ENCODE measurements around the gene C1QTNF9. TPM values are rescaled to one million over a fixed set of nuclear protein-coding genes. Genes with fewer than 3 reads are reported as not detected.

C1QTNF9 gene
- total and polyA plus RNA-seq, 2 donors (not counting 3 experiments of a cell fraction or from before 2014, with no cell fraction given): not detected

GRCh38 chr13:24304620-24305019 lies 4.8 kb upstream of the C1QTNF9 start:
- Histone ChIP-seq H3K27me3 (ENCODE audit: control insufficient read depth in 2 of 2, insufficient read depth in 2 of 2, low read length in 2 of 2) (no peaks in the 10 kb centered on the region), H3K36me3 (ENCODE audit: control insufficient read depth in 2 of 2, extremely low read depth in 1 of 2, insufficient read depth in 2 of 2, low read length in 2 of 2) (peaks cover 0 to 2% of the 10 kb centered on the region in 2 experiments), H4K20me1 (replicated peaks; ENCODE audit: control insufficient read depth, extremely low read depth, insufficient read depth, low read length) (no peaks in the 10 kb centered on the region), H3K27ac (ENCODE audit: insufficient read depth, low read depth, low read length) (no peak overlapping the region), H3K9ac (replicated peaks; ENCODE audit: extremely low read depth, insufficient read depth, low read length) (no peak overlapping the region), H3K9me1 (replicated peaks; ENCODE audit: control insufficient read depth, extremely low read depth, insufficient read depth, low read length) (no peaks in the 10 kb centered on the region), H3K4me1 (ENCODE audit: control insufficient read depth, extremely low read depth, insufficient read depth, low read length) (peaks cover 2% of the 10 kb centered on the region), H3K4me2 (ENCODE audit: insufficient read depth, low read length) (no peak overlapping the region), H3K9me3 (replicated peaks; ENCODE audit: control insufficient read depth, insufficient read depth, low read length) (no peaks in the 10 kb centered on the region), H3K4me3 (replicated peaks in 1 of 3; ENCODE audit: insufficient read depth in 1 of 3, low read depth in 1 of 3, low read length in 3 of 3) (no peak overlapping the region), H3K79me2 (ENCODE audit: control insufficient read depth, insufficient read depth, low read length) (no peaks in the 10 kb centered on the region), H2AFZ (ENCODE audit: low read depth, low read length) (no peak overlapping the region)
- POLR2A ChIA-PET: no interaction called here
- CTCF ChIA-PET: no interaction called here
- FAIRE-seq (no peak), DNase-seq (ENCODE audit: low read depth, low spot score) (no peak)
- BruUV-seq (replicated peaks): no TSS peak
- intact Hi-C loops (cut with micrococcal nuclease) (no loop called here), dilution Hi-C loops (cut with MboI; ENCODE audit: extremely low pct_ligation_motif_present, low sequenced_read_pairs) (no loop called here)
- TF ChIP-seq MAX (IDR thresholded peaks at IDR 0.05; ENCODE audit: insufficient read depth, insufficient read length): no peak
- no peak for TF ChIP-seq GATA2 (IDR thresholded peaks at IDR 0.05; ENCODE audit: insufficient read depth, insufficient read length, low read depth, low read length)
- no peak for TF ChIP-seq CTCF (IDR thresholded peaks at IDR 0.05; ENCODE audit: extremely low read depth in 1 of 2, insufficient read depth in 1 of 2, low read depth in 1 of 2, low read length in 2 of 2)

- no peak for FAIRE-seq
Observed at GRCh38 chr13:24306632-24307031, 2.7 kb upstream of the C1QTNF9 start.

More at GRCh38 chr13:24306632-24307031, 2.7 kb upstream of the C1QTNF9 start:
- H3K27ac ChIP-seq (ENCODE audit: insufficient read depth, low read depth, low read length): no peak overlapping the region
- H3K36me3 ChIP-seq (ENCODE audit: control insufficient read depth in 2 of 2, extremely low read depth in 1 of 2, insufficient read depth in 2 of 2, low read length in 2 of 2): peaks cover 0 to 2% of the 10 kb centered on the region in 2 experiments
- ChIA-PET POLR2A (no interaction called here), CTCF (interaction anchor here (0.9 kb wide), 1 partner anchor 9 kb away, joined by 3 read pairs; no protein-coding TSS in a partner anchor)
- H3K4me2 ChIP-seq (ENCODE audit: insufficient read depth, low read length): no peak overlapping the region
- dilution Hi-C loops (cut with MboI; ENCODE audit: extremely low pct_ligation_motif_present, low sequenced_read_pairs) (no loop called here), intact Hi-C loops (cut with micrococcal nuclease) (no loop called here)
- no TSS peak for BruUV-seq (replicated peaks)
- no peaks in the 10 kb centered on the region for H3K4me1 ChIP-seq (ENCODE audit: control insufficient read depth, extremely low read depth, insufficient read depth, low read length)
- DNase-seq (ENCODE audit: low read depth, low spot score): no peak
- no peak overlapping the region for H3K4me3 ChIP-seq (replicated peaks in 1 of 3; ENCODE audit: insufficient read depth in 1 of 3, low read depth in 1 of 3, low read length in 3 of 3)
- no peaks in the 10 kb centered on the region for H3K9me3 ChIP-seq (replicated peaks; ENCODE audit: control insufficient read depth, insufficient read depth, low read length)
- H3K9me1 ChIP-seq (replicated peaks; ENCODE audit: control insufficient read depth, extremely low read depth, insufficient read depth, low read length): no peaks in the 10 kb centered on the region
- H2AFZ ChIP-seq (ENCODE audit: low read depth, low read length): no peak overlapping the region
- no peaks in the 10 kb centered on the region for H3K27me3 ChIP-seq (ENCODE audit: control insufficient read depth in 2 of 2, insufficient read depth in 2 of 2, low read length in 2 of 2)
- no peak for TF ChIP-seq MAX (IDR thresholded peaks at IDR 0.05; ENCODE audit: insufficient read depth, insufficient read length)
- TF ChIP-seq FOS (IDR thresholded peaks at IDR 0.05; ENCODE audit: borderline replicate concordance, insufficient read depth, low read length): peak; percentile 11
- no peak for TF ChIP-seq GATA2 (IDR thresholded peaks at IDR 0.05; ENCODE audit: insufficient read depth, insufficient read length, low read depth, low read length)
- no peaks in the 10 kb centered on the region for H3K79me2 ChIP-seq (ENCODE audit: control insufficient read depth, insufficient read depth, low read length)
- no peak overlapping the region for H3K9ac ChIP-seq (replicated peaks; ENCODE audit: extremely low read depth, insufficient read depth, low read length)
- no peaks in the 10 kb centered on the region for H4K20me1 ChIP-seq (replicated peaks; ENCODE audit: control insufficient read depth, extremely low read depth, insufficient read depth, low read length)
